ENCODE results near the gene HS3ST4. TPM values are rescaled to one million over a fixed set of nuclear protein-coding genes. Genes with fewer than 3 reads are reported as not detected.

Gene HS3ST4
- total RNA-seq, 1 experiment from 2014 or later, result not detected

DNA sequence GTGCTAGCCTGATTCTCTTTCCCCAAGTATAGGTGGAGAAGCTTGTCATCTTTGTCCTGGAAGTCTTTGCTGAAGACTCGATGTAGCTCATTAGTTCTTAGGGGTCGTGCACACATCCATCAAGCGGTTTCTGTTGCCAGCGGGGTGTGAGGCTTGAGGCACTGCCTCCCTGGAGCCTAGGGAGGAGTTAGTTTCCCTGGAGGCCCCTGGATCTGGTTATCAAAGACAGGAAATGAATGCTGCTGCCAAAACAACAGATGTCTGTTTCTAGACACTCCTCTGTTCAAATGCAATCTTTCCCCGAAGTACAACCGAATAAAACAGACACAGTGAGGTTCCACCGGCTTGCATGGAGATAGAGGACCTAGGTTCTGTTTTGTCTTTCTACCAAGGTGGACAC, 17.5 kb downstream of the HS3ST4 start:
- Histone ChIP-seq H3K9me3 (ENCODE audit: control insufficient read depth, insufficient read depth, low read depth, low read length) (no peaks in the 10 kb centered on the region), H3K27me3 (ENCODE audit: control insufficient read depth, insufficient read depth, low read length) (peaks cover 16% of the 10 kb centered on the region), H3K4me3 (ENCODE audit: low read depth in 2 of 2, low read length in 2 of 2) (no peak overlapping the region), H3K4me1 (ENCODE audit: control insufficient read depth, insufficient read depth, low read length) (no peaks in the 10 kb centered on the region), H3K27ac (ENCODE audit: low read length) (no peak overlapping the region), H3K36me3 (ENCODE audit: control insufficient read depth, insufficient read depth, low read length) (no peaks in the 10 kb centered on the region)
- TF ChIP-seq TCF7L2 (IDR thresholded peaks at IDR 0.05; ENCODE audit: low read depth, low read length) (no peak), POLR2AphosphoS5 (IDR thresholded peaks at IDR 0.05; ENCODE audit: low read depth, low read length) (no peak), SIN3A (IDR thresholded peaks at IDR 0.05; ENCODE audit: borderline replicate concordance, insufficient read depth, low read depth, low read length) (no peak)
- TF ChIP-seq, protein P1, sequence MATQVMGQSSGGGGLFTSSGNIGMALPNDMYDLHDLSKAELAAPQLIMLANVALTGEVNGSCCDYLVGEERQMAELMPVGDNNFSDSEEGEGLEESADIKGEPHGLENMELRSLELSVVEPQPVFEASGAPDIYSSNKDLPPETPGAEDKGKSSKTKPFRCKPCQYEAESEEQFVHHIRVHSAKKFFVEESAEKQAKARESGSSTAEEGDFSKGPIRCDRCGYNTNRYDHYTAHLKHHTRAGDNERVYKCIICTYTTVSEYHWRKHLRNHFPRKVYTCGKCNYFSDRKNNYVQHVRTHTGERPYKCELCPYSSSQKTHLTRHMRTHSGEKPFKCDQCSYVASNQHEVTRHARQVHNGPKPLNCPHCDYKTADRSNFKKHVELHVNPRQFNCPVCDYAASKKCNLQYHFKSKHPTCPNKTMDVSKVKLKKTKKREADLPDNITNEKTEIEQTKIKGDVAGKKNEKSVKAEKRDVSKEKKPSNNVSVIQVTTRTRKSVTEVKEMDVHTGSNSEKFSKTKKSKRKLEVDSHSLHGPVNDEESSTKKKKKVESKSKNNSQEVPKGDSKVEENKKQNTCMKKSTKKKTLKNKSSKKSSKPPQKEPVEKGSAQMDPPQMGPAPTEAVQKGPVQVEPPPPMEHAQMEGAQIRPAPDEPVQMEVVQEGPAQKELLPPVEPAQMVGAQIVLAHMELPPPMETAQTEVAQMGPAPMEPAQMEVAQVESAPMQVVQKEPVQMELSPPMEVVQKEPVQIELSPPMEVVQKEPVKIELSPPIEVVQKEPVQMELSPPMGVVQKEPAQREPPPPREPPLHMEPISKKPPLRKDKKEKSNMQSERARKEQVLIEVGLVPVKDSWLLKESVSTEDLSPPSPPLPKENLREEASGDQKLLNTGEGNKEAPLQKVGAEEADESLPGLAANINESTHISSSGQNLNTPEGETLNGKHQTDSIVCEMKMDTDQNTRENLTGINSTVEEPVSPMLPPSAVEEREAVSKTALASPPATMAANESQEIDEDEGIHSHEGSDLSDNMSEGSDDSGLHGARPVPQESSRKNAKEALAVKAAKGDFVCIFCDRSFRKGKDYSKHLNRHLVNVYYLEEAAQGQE (IDR thresholded peaks at IDR 0.05; ENCODE audit: insufficient read depth in 1 of 2, low read depth in 2 of 2, low read length in 1 of 2), result no peak
- TF ChIP-seq, protein P2, sequence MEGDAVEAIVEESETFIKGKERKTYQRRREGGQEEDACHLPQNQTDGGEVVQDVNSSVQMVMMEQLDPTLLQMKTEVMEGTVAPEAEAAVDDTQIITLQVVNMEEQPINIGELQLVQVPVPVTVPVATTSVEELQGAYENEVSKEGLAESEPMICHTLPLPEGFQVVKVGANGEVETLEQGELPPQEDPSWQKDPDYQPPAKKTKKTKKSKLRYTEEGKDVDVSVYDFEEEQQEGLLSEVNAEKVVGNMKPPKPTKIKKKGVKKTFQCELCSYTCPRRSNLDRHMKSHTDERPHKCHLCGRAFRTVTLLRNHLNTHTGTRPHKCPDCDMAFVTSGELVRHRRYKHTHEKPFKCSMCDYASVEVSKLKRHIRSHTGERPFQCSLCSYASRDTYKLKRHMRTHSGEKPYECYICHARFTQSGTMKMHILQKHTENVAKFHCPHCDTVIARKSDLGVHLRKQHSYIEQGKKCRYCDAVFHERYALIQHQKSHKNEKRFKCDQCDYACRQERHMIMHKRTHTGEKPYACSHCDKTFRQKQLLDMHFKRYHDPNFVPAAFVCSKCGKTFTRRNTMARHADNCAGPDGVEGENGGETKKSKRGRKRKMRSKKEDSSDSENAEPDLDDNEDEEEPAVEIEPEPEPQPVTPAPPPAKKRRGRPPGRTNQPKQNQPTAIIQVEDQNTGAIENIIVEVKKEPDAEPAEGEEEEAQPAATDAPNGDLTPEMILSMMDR (IDR thresholded peaks at IDR 0.05), result no peak
- CTCF ChIA-PET, result no interaction called here
- BruUV-seq (replicated peaks), result no TSS peak
- DNase-seq (ENCODE audit: low read depth, low spot score), result no peak
- ATAC-seq, result no peak
- POLR2A ChIA-PET, result no interaction called here
- intact Hi-C loops (cut with micrococcal nuclease; ENCODE audit: unreplicated experiment) (loop anchor here (5.0 kb wide), 1 partner anchor 432 kb away; no protein-coding TSS in a partner anchor), in situ Hi-C loops (cut with HindIII; ENCODE audit: low pct_unique_long_range_greater_than_20kb, low sequenced_read_pairs) (no loop called here)

DNA sequence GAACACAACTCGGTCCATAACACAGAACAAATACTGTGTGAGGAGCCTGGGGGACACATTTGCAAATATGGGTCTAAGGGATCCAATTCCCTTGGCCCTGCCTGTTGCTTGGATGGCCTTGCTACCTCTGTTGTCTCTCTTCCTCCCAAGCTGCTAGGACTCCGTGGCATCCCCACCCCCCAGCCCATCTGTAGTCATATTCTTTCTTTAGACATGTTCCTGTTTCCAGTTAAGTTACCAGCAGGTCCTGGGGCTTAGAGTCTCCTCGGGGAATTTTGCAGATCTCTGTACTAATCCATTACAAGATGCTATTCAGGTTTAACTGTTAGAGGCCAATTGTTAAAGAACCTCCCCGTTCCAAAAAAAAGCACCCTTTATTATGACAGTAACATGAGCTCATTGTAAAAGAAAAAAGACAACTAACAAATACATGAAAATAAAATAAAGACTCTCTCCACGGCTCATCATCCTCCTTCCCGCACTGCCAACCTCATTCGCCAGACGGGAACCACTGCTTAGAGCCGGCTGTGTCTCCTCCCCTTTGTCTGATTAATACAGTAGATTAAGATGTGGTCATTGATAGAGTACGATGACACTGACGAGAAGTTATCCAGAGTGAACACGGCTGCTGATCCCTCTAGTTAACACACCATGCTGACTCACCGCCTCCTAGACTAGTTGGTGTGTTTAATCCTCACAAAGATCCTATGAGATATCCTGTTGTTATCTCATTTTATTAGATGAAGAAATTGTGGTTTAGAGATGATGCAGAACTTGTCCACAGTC, 22.2 kb downstream of the HS3ST4 start:
- no peak overlapping the region for H3K27ac ChIP-seq (ENCODE audit: low read length)
- DNase-seq (ENCODE audit: low read depth, low spot score) (no peak), ATAC-seq (no peak)
- ChIA-PET CTCF (no interaction called here), POLR2A (no interaction called here)
- TF ChIP-seq, protein P1 (IDR thresholded peaks at IDR 0.05; ENCODE audit: insufficient read depth in 1 of 2, low read depth in 2 of 2, low read length in 1 of 2), result no peak
- no peak for TF ChIP-seq POLR2AphosphoS5 (IDR thresholded peaks at IDR 0.05; ENCODE audit: low read depth, low read length)
- no peak for TF ChIP-seq SIN3A (IDR thresholded peaks at IDR 0.05; ENCODE audit: borderline replicate concordance, insufficient read depth, low read depth, low read length)
- TF ChIP-seq, protein P2 (IDR thresholded peaks at IDR 0.05), result no peak
- TF ChIP-seq TCF7L2 (IDR thresholded peaks at IDR 0.05; ENCODE audit: low read depth, low read length), result no peak
- intact Hi-C loops (cut with micrococcal nuclease; ENCODE audit: unreplicated experiment), result no loop called here
- H3K4me1 ChIP-seq (ENCODE audit: control insufficient read depth, insufficient read depth, low read length), result no peaks in the 10 kb centered on the region
- in situ Hi-C loops (cut with HindIII; ENCODE audit: low pct_unique_long_range_greater_than_20kb, low sequenced_read_pairs), result no loop called here
- BruUV-seq (replicated peaks), result no TSS peak
- no peak overlapping the region for H3K4me3 ChIP-seq (ENCODE audit: low read depth in 2 of 2, low read length in 2 of 2)
- peaks cover 20% of the 10 kb centered on the region for H3K27me3 ChIP-seq (ENCODE audit: control insufficient read depth, insufficient read depth, low read length)
- H3K36me3 ChIP-seq (ENCODE audit: control insufficient read depth, insufficient read depth, low read length), result no peaks in the 10 kb centered on the region
- H3K9me3 ChIP-seq (ENCODE audit: control insufficient read depth, insufficient read depth, low read depth, low read length), result no peaks in the 10 kb centered on the region

Data from Panc1 (cell line).